HL-60/S4 treated with phorbol 12-myristate 13-acetate at 8.2 ng/mL for 4 days and 3 days (cell line): Measurements from ENCODE around the gene ELSPBP1.
"Not testable (repeated sequence)": the region's sequence is repeated elsewhere in the genome, so short reads cannot be mapped to it uniquely, and the experiment has no call there.

ENCODE experiments used
- in situ Hi-C: fragments of 300-500 bp; cut with MboI; formaldehyde crosslinking; loops from 2 replicates; pipeline ENCODE4 v1.15.0; 2022; ENCODE audit warnings: low sequenced_read_pairs

ELSPBP1 gene

DNA sequence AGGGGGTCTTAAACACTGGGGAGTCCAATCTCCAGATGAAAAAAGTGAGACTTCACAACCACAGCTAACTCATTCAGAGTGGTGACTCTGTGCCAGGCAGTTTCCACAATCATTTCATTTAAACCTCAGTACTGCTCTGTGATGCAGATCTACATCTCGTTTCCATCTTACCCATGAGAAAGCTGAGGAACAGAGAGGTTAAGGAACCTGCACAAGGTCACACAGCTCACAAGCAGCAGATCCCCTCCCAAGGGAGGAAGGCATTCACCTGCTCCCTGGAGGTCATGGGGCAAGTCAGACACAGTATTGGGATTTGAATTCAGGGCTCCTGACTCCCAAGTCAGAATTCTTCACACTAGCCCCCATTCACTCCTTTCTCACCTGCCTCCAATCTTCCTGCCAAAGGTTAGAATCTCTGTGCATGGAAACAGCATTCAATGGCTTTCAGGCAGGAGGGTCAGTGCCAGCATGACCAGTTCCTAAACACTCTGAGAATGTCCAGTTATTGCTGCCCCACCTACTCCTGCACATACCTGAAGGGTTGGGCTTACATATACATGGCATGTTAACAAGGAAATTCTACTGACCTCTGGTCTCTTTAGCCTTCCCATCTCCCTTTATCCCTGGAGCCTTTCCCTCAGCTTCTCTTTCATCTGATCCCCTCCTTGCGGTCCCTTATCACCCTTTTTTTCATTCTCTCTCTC is 47.6 kb downstream of the ELSPBP1 start:
- in situ Hi-C loops: no loop called here

DNA sequence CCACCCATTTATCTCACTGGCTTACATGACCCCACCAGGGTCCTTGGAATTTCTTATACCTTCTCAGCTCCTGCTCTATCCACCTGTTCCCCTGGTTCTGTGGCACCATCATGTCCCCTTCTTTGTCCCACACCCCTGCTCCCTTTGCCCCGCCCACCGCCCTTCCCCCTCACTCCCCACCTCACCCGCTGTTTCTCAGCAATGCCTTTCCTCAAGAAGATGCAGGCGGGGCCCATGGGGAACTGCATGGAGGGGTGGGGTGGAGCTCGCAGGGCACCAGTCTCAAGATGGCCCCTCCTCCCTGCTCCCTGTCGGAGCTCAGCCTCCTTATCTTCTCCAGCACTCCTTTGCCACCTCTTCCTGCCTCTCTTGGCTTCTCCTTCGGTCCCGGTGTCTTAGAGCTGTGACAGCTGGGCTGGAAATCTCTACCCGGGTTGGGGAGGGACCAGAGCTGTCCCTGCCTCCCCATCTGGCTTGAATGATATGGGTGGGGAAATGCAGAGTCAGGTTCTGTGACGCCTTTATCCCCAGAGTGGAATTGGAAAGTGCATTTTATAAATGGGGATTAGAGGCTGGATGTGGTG is 49.3 kb downstream of the ELSPBP1 start, which contains the start of gene CABP5:
Gene CABP5, minus strand, starts transcription at position 405 of the 584 bp plus-strand sequence. Its CDS starts 157 bp downstream, at position 248.
- in situ Hi-C loops: no loop called here

DNA sequence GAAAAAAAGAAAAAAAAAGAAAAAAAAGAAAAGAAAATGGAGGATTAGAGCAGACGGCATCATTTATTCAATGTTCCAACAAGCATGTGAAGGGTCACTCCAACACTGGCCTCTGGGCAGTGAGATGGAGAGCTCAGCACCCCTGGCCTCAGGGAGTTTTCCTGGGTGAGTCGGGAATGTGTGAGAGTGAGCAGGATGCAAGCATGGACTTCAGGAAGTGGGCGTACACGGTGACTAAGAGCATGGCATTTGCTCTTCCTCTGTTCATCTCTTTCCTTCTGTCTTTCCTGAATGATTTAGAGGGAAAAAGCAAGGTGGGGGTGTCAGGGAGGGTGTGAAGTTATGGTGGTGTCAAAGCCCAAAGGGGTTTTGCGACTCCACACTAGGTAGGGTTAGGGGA is 50.1 kb downstream of the ELSPBP1 start:
- in situ Hi-C loops: no loop called here

DNA sequence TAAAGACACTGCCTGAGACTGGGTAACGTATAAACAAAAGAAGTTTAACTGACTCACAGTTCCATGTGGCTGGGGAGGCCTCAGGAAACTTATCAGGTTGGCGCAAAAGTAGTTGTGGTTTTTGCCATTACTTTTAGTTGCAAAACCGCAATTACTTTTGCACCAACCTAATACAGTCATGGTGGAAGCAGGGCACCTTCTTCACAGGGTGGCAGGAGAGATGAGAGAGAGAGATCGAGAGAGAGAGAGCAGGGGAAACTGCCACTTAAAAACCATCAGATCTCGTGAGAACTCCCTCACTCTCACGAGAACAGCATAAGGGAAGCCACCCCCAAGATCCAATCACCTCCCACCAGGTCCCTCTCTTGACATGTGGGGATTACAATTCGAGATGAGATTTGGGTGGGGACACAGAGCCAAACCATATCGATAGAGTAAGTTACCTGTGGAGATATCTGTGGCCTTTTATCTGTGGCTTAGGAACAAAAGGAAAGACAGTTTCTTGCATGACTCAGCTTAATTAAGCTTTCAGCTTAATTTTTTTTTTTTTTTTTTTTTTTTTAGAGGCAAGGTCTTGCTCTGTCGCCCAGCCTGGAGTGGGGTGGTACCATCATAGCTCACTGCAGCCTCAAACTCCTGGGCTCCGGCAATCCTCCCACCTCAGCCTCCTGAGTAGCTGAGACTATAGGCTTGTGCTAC is 57.1 kb downstream of the ELSPBP1 start:
- in situ Hi-C loops: no loop called here

DNA sequence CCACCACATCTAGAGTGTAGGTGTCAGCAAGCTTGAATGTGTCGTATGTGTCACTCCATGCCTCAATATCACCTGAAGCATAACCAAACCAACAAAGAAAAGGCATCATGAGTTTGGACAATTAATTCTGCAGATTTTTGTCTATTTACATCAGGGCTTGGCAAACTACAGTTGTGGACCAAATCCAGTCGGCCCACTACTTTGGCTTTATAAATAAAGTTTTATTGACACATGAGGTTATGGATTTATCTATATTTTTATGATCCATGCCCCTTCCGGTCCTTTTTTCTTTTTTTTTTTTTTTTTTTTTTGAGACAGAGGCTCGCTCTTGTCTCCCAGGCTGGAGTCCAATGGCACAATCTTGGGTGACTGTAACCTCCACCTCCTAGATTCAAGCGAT is 58.6 kb downstream of the ELSPBP1 start:
- in situ Hi-C loops: no loop called here

DNA sequence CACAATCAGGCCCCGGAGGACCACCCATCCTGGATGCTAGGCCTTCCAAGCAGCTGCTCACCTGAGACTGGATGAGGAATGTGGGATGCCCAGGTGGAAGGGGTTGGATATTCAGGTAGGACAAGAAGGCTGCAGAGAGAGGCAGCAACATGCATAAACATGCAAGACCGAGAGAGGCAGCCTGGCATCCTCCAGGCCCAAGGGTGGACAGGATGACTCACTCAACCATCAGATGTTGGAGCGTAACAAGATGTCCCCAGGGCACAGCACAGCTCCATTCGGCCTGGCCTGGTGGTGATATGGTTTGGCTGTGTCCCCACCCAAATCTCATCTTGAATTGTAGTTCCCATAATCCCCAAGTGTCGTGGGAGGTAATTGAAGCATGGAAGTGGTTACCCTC is 59.4 kb downstream of the ELSPBP1 start:
- in situ Hi-C loops: no loop called here

DNA sequence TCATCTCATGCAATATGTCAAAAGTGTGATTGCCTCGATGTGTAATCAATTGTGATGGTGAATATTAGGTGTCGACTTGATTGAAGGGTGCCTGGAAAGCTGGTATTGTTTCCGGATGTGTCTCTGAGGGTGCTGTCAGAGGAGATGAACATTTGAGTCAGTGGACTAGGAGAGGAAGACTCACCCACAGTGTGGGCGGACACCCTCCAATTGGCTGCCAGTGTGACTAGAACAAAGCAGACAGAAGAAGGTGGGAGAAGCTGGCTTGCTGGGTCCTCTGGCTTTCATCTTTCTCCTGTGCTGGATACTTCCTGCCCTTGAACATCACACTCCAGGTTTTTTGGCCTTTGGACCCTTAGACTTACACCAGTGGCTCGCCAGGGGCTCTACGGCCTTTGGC is 64.9 kb downstream of the ELSPBP1 start:
- in situ Hi-C loops: no loop called here

DNA sequence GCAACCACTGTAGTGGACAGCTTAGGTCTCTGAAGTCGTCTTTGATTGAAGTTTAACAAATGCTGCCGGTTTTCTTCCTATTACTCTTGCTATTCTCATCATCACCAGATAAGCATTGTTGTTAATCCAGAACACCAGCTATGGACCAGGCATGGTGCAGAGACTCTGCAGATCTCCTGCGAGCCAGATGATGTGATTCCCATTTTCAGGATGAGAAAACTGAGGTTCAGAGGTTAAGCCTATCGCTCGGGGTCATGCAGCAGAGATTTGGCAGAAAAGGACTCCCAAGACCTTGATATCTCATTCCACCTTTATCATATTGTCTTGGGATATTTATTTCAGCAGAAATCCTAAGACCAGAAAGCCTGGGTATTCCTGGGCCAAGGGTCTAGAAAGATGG is 65.9 kb downstream of the ELSPBP1 start:
- in situ Hi-C loops: no loop called here

DNA sequence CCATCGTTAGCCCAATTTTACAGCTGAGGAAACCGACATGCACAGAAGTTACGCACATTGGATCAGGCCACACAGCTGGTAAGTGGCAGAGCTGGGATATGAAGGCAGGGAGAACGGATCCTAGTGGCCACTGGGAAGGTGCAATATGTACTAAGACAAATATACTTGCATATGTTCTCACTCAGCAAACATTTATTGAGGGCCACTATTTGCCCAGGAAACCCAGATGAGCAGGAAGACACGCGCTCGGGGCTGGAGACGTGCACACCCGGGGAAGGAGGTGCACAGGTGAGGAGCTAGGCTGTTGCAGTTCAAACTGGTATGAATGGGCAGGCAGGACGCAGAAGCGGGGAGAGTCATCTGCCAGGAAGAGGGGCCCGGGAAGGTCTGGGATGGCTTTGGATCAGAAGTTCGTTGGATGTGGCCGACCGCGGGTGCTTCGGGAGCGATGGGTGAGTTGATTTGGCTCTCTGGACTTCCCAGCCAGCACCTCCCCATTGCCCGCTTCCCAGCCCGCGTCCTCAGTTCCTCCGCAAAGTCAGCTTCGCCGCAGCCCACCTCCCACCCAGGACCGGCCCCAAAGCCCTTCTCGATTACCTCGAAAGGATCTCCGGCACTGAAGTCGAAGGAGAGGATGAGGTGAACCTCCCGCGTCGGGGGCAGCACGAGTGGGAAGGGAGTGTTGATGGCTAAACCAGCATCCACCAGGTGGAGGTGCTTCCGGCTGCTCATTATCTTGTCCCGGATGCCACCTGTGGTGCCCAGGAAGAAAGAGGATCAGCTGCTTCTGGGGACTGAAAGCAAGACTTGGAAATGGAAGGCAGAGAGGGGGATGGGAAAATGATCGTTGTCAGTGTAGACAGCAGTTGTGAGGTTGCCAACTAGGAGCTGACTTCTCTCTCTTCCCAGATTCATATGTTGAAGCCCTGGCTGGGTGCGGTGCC is 67.2 kb downstream of the ELSPBP1 start:
- in situ Hi-C loops: no loop called here

DNA sequence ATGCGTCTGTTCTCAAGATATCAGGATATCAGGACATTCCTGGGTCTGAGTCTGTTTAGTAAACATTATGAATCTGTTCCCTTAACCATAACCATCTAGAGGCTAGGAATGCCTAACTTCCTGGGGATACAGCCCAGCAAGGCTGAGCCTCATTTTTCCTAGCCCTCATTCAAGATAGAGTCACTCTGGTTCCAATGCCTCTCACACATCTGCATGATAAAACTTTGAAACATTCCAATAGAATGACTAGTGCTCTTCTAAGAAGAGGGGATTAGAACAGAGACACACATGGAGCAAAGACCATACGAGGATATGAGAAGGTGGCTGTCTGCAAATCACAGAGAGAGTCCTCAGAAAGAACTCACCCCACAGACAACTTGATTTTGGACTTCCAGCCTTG is 70.1 kb downstream of the ELSPBP1 start:
- in situ Hi-C loops: no loop called here

DNA sequence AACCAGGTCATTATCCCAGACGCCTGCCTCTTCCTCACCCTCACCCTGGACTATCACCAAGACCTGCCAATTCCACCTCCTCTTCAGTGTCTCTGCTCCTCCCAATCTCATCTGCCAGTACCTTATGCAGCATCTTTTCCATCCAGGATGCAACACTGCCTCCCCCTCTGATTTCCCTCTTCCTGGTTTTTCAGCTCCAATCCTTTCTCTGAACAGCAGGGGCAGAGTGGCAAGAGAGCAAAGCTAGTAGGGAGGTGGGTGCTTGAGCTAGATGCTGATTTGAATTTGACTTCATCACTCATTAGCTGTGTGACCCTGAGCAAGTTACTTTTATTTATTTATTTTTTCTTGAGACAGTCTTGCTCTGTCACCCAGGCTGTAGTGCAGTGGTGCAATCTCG is 75.0 kb downstream of the ELSPBP1 start:
- in situ Hi-C loops: no loop called here

DNA sequence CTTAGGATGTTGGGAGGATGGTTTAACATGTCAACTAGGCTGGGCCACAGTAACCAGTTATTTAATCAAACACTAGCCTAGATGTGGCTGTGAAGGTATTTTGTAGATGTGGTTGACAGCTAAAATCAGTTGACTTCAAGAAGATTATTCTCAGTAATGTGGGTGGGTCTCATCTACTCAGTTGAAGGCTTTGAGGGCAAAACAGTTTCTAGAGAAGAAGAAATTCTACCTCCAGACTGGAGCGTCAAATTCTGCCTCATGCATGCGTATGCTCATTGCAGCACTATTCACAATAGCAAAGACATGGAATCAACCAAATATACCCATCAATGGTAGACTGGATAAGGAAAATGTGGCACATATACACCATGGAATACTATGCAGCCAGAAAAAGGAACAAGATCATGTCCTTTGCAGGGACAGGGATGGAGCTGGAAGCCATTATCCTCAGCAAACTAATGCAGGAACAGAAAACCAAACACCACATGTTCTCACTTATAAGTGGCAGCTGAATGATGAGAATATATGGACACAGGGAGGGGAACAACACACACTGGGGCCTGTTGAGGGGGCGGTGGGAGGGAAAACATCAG is 75.8 kb downstream of the ELSPBP1 start:
- in situ Hi-C loops: not testable (repeated sequence)
